HG02840 (cell line): Measurements from ENCODE around the gene ZSCAN20.
"Not testable (repeated sequence)": the region's sequence is repeated elsewhere in the genome, so short reads cannot be mapped to it uniquely, and the experiment has no call there.

Experiments
- ATAC-seq: cut with Tn5 transposase; IDR thresholded peaks from one replicate; pipeline ENCODE4 v1.9.1; 2021; ENCODE audit warnings: mild to moderate bottlenecking, moderate library complexity, moderate number of reproducible peaks; ENCODE audit not compliant: unreplicated experiment, low FRiP score

ZSCAN20 gene

GRCh38 chr1:33473900-33474299 lies 1.5 kb downstream of the ZSCAN20 start:
- no peak for ATAC-seq

DNA sequence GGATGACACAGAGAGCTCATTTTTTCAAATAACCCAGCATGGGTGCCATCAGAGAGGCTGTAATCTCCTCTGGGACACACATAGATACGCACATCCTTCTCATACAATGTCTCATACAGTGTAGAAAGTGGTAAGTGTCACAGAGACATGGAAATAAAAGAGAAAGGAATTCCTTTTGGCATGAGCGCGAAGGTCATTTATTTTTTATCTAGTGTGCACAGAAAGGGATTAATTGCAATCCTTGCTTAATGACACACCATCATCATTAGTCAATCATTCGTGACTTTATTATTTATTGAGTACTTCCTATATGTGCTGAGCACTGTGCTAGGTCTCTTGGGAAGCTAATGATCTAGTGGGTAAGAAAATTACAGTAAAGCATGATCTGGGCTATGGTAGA lies 5.0 kb downstream of the ZSCAN20 start:
- no peak for ATAC-seq

DNA sequence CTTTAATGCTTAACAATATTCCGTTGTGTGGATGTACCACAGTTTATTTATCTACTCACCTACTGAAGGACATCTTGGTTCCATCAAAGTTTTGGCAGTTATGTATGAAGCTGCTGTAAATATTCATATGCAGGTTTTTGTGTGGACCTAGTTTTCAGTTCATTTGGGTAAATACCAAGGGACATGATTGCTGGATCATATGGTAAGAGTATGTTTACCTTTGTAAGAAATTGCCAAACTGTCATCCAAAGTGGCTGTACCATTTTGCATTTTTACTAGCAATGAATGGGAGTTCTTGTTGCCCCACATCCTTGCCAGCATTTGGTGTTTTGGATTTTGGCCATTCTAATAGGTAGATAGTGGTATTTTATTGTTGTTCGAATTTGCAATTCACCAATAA lies 10.0 kb downstream of the ZSCAN20 start:
- no peak for ATAC-seq

GRCh38 chr1:33488624-33489023 lies 16.2 kb downstream of the ZSCAN20 start:
- ATAC-seq, result no peak

DNA sequence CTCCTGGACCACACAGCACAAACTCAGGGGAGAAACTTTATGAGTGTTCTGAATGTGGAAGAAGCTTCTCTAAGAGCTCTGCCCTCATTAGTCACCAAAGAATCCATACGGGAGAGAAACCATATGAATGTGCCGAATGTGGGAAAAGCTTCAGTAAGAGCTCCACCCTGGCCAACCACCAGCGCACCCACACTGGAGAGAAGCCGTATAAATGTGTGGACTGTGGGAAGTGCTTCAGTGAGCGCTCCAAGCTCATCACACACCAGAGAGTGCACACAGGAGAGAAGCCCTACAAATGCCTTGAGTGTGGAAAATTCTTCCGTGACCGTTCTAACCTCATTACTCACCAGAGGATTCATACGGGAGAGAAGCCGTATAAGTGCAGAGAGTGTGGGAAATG lies 22.5 kb downstream of the ZSCAN20 start:
- no peak for ATAC-seq

- no peak for ATAC-seq
These were observed 25.0 kb downstream of the ZSCAN20 start for GRCh38 chr1:33497410-33497809.

DNA sequence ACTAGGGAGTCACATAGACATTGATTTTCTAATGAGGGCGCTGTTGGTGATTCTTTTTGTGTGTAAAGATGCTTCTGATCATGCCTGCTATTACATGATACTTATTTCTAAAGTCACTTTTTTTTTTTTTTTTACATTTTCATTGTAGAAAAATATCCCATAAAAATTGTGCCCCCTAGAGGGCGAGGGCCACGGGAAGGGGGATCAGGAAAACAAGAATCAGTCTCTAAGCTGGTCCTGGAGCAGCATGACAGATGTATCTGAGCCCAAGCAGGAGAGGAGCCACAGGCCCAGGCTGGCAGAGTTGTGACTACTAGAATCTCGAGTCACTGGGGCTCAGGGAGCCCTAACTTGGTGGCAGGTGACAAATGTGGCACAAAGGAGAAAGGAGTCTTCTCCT lies 28.1 kb downstream of the ZSCAN20 start:
- no peak for ATAC-seq

DNA sequence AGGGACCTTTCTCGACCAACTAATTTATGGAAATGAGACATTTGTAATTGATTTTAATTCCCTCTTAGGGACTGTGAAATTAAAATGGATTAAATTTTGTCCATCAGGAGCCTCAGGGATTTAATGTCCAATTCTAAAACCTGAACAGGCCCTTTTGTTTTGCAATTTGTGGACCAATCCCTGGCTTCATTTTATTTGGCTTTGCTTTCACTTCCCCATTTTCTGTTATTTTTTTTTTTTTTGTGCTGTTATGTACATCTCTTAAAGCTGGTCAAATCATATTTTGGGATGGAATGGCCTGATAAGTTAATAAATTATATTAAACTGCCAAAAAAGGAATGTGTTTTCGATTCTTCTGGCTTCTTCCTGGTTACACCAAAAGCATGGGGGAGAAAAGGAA lies 28.9 kb downstream of the ZSCAN20 start:
- ATAC-seq, result no peak

DNA sequence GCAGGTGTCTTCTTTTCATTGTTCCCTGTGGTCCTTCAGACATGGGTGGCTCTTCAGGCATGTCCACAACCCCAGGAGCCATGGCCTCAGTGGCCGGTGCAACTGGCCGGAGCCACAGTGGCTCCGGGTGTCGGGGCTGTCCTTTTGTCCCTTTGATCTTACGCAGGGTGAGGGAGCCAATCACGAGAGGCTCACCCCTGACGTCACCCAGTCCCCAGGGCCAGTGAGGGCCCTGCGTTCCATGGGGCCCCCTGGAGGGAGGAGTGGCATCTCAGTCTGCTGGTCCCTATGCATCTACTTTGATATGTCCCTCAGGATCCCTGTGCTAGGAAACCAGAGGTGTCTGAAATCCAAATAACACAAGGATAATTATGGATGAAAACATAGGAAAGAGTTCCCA lies 29.3 kb downstream of the ZSCAN20 start:
- no peak for ATAC-seq

GRCh38 chr1:33502726-33503125 lies 30.3 kb downstream of the ZSCAN20 start:
- no peak for ATAC-seq

DNA sequence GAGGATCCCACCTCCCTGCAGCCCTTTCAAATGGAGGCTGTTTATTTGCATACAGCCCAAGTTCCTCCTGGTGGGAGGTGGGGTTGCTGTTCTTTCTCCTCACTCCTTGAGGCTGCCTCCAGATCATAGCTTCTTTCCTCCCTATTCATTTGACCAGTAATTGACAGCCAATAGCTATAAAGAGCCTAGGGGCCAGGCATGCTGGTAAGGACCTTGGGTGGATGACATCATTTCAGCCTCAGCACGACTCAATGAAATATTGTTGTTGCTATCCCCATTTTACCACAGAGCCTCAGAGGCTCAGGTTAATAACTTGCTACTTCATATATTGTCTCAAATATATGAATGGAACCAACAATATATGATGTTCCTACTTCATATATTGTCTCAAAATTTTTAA lies 31.1 kb downstream of the ZSCAN20 start:
- no peak for ATAC-seq

DNA sequence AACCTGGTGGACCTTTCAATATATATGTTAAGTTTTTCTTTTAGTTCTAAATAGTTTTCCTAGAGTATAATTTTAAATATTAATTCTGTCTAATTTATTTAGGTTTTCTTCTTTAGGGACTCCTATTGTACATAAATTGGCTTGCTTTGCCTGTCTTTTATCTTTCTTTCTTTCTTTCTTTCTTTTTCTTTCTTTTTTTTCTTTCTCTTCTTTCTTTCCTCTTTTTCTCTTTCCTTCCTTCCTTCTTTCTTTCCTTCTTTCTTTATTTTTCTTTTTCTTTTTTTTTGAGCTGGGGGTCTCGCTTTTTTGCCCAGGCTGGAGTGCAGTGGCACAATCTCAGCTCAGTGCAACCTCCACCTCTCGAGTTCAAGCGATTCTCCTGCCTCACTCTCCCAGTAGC lies 35.2 kb downstream of the ZSCAN20 start:
- ATAC-seq, result no peak

DNA sequence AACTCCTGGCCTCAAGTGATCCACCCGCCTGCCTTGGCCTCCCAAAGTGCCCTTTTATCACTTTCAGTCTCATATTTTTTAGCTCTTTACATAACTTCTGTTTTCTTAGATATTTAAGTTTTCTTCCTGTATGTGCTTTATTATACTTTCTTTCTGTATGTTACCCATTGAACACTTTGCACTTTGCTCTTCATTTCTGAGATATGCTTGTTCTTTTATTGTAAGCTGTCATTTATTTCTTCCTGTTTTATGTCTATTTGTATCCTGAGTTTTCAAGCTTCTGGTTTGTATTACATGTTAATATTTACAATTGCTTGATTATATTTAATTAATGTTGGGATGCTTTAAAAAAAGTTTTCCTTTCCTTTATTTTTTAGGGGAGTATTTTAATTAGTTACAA lies 35.7 kb downstream of the ZSCAN20 start:
- no peak for ATAC-seq

- ATAC-seq, result not testable (repeated sequence)
These were observed 36.8 kb downstream of the ZSCAN20 start for GRCh38 chr1:33509276-33509675.

GRCh38 chr1:33512226-33513011 lies 40.0 kb downstream of the ZSCAN20 start:
- ATAC-seq, result no peak

DNA sequence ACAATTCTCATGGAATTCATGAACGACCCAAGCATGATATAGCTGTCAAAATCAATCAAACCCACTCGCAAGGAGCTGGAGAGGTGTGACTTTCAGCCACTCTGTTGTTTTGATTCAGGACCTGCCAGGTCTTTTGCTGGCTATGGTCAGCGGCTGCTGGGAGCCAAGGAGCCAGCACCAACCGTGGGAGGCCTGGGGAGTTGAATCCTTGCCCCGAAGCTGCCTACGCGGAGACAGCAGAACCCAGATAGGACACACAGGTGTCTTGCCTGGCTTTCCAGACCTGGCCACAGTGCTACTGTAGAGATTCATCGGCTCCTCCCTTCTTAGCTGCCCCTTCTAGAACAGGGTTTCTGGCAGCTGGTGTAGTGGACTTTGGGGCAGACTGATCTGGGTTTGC lies 42.7 kb downstream of the ZSCAN20 start:
- no peak for ATAC-seq

DNA sequence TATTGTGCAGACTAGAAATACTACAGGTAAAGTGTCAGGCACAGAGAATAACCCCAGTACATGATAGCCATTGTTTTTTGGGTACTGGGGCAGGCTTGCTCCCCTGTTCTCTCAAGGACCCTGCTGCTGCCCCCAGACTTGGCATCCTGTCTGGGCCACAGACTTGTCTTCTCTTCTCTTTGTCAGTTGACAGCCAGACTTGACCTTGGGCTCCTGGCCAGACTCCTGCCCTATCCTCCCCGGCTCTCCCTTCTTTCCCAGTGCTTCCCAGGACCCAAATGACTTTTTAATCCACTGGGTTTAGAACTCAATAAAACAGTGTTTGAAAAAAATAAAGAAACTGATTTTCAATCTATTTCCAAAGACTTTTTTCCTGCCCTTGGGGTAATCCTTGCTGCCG lies 43.2 kb downstream of the ZSCAN20 start:
- ATAC-seq, result no peak

DNA sequence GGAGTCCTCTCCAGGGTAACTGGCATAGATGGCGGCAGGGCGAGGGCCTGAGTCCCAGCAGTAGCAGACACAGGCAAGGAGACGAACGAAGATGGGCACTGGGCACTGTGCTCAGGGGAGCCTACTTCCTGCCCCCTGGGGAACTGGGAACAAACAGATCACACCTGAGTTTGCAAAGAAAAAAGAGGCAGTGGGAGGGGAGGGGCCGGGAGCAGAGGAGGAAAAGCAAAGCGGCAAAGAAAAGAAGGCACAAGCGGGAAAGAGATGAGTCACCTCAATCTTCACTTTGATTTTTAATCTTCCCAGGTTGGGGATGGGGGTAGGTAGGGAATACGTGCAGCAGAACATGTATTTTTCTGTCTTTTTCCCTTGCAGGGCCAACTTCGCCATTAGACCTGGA lies 44.0 kb downstream of the ZSCAN20 start:
- no peak for ATAC-seq

DNA sequence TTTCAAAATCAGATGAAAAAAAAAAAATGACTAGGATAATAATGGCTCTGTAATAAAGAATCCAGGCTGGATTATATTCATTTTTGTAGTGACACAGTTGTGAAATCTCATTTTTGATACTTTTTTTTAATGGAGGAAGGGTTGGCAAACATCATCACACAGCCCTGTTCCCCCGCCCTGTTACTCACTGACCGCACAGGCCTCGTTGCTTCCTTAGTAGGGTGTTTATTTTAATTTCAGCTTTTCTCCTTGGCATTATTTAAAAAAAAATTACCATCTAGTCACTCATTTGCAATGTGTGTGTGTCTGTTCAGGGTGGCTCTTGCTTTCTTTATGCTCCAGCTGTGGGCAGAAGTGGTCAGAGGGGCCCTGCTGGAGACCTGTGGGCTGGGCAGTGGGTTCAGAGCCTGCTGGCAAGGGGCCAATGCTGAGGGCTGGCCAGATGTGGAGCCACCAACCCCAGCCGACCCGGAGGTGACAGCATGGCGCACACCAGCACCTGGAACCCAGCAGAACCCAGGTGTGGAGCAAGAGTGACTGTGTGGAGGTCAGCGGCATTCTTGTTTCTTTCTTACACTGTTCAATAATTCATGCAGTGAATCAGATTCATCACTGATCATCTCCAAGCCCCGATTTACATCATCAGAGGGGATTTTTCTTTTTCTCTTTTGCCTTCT lies 44.6 kb downstream of the ZSCAN20 start:
- no peak for ATAC-seq

DNA sequence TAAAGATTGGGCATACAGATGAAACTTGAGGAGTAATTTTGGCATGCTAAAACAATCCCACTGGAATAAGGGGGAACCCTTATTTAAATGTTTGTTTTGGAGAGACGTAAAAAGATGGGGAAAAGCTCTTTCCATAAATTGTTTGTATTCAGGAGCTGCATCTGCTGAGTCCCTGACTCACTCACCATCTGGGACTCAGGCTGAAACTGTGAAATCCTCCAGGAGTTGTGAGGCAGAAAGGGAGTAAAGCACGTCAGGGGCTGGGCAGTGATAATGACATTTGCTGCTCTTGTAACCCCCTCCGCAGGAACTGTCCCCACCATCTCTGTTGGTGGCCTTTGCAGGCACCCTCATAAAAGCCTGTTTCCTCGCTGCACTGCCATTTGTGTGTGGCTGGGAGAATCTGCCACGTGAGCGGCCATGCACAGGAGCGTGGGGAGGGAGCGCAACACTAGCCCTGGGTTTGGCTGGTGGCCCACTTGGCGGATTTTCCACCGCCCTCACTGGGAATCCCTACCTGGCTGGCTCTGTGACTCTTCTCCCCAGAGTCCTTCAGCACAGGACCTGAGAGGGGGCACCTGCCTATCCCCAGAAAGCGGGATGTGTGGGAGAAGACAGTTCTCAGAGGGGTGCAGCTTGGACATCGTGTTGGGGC lies 45.3 kb downstream of the ZSCAN20 start:
- ATAC-seq, result no peak

GRCh38 chr1:33519240-33519884 lies 46.9 kb downstream of the ZSCAN20 start:
- no peak for ATAC-seq
